K562 (cell line): ENCODE measurements around the gene BRD3.

Experiments used
- NFRKB ChIP-seq: fragments of 450-650 bp; IDR thresholded peaks from 2 replicates; pipeline ENCODE4 v1.6.1; 2016; ENCODE audit warnings: low read depth
- SLC30A9 ChIP-seq: fragments of 250-450 bp; sonication (Bioruptor Pico); IDR thresholded peaks from 2 replicates; pipeline ENCODE4 v1.8.0; 2022; ENCODE audit warnings: mild to moderate bottlenecking, moderate library complexity
- SNIP1 ChIP-seq: fragments of 450-650 bp; IDR thresholded peaks from 2 replicates; pipeline ENCODE4 v1.7.1; 2017; ENCODE audit warnings: low read depth, mild to moderate bottlenecking

DNA sequence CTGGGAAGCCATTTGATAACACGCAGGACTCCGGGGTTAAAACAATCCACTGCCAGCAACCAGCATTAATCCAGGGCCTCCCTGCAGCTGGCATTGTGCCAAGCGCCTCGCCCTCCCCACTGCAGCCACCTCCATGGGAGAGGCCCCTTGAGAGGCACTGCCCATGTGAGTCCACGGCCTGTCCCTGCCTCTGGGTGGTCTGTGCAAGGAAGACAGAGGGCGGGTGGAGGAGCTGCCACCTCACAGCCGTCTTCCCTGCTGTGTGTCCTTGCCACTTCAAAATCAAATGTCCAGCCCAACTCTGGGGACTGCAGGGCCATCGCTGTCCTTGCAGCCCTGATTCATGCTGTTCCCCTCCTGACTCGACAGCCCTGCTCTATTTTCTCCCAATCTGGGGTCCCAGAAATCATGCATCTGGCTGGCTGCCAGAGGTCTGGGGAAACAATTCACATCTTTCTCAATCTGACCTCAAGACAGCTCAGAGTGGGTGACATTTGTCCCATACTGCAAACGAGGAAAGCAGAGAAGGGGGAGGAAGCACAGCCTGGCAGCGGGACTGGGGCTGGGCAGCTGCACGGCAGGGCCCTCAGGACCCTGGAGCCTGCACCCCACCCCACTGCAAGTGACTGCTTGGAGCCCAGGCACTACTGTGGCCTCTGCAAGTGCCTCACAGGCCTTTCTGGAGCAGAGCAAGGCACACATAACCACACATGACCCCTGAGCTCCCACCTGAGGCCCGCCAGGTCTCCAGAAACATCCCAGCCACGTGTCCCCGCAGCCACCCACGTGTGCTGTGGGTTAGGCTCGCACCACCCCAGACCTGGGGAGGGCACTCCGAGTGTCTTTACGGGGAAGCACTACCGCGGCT lies 26.8 kb downstream of the BRD3 start:
- no peak for TF ChIP-seq SLC30A9 (CRISPR knock-in tag)
- TF ChIP-seq NFRKB = no peak
- no peak for TF ChIP-seq SNIP1
